SU-DHL-6 (cell line): ENCODE data around the gene EPC1.

Source experiments
- H2AFZ ChIP-seq: fragments of 200-600 bp; sonication (generic); 2 replicates; pipeline ENCODE4 v1.6.1; 2014; ENCODE audit warnings: low read depth, mild to moderate bottlenecking, moderate library complexity, mixed read lengths, antibody characterized with exemption, low read length; ENCODE audit not compliant: severe bottlenecking
- H3F3A ChIP-seq: fragments of 200-600 bp; shearing (Covaris generic); 2 replicates; pipeline ENCODE4 v1.6.0; 2016; ENCODE audit warnings: antibody characterized with exemption, mild to moderate bottlenecking; ENCODE audit not compliant: insufficient read depth
- H3K27ac ChIP-seq: fragments of 200-600 bp; sonication (generic); 2 replicates; pipeline ENCODE4 v1.5.1; 2016; ENCODE audit warnings: low read depth, mild to moderate bottlenecking, low read length, moderate library complexity, mixed read lengths
- H3K27me3 ChIP-seq: fragments of 200-600 bp; sonication (generic), shearing (Covaris generic); 2 replicates; pipeline ENCODE4 v1.6.0; 2014; ENCODE audit warnings: mild to moderate bottlenecking, low read length
- H3K36me3 ChIP-seq: fragments of 200-600 bp; sonication (generic); 2 replicates; pipeline ENCODE4 v1.6.1; 2014; ENCODE audit warnings: mild to moderate bottlenecking, low read length, mixed read lengths
- H3K4me2 ChIP-seq: fragments of 300-600, 200-600 bp; shearing (Covaris generic), sonication (generic); 2 replicates; pipeline ENCODE4 v1.6.0; 2014; ENCODE audit warnings: low read length, low read depth, mild to moderate bottlenecking; ENCODE audit not compliant: poor library complexity, severe bottlenecking
- H3K4me3 ChIP-seq: fragments of 200-600 bp; sonication (generic); 2 replicates; pipeline ENCODE4 v1.5.1; 2014; ENCODE audit warnings: antibody characterized with exemption, low read length, mild to moderate bottlenecking, mixed read lengths; ENCODE audit not compliant: insufficient read depth, poor library complexity, severe bottlenecking
- H3K79me2 ChIP-seq: fragments of 200-600 bp; sonication (generic); 2 replicates; pipeline ENCODE4 v1.6.1; 2014; ENCODE audit warnings: mild to moderate bottlenecking, low read length, moderate library complexity; ENCODE audit not compliant: insufficient read depth
- H3K9ac ChIP-seq: fragments of 200-600 bp; sonication (generic); 2 replicates; pipeline ENCODE4 v1.7.0; 2014; ENCODE audit warnings: mild to moderate bottlenecking, low read length
- H3K9me2 ChIP-seq: fragments of 200-600 bp; sonication (generic); replicated peaks from 2 replicates; pipeline ENCODE4 v1.6.1; 2014; ENCODE audit warnings: low read length; ENCODE audit not compliant: insufficient read depth
- H3K9me3 ChIP-seq: fragments of 200-600 bp; sonication (generic); 2 replicates; pipeline ENCODE4 v1.6.1; 2014; ENCODE audit warnings: low read length, mixed read lengths; ENCODE audit not compliant: insufficient read depth
- H4K20me1 ChIP-seq: fragments of 200-600 bp; sonication (generic); 2 replicates; pipeline ENCODE4 v1.6.1; 2014; ENCODE audit warnings: low read depth, mild to moderate bottlenecking, antibody characterized with exemption, low read length, moderate library complexity, mixed read lengths
- CTCF ChIP-seq: fragments of 200-600 bp; sonication (generic); IDR thresholded peaks from one replicate; pipeline ENCODE4 v1.5.1; 2017; ENCODE audit warnings: antibody characterized with exemption, mild to moderate bottlenecking, low read length, moderate library complexity; ENCODE audit not compliant: insufficient read depth, poor library complexity, severe bottlenecking
- EZH2phosphoT487 ChIP-seq: fragments of 200-600 bp; sonication (generic), shearing (Covaris generic); conservative IDR thresholded peaks from 2 replicates; pipeline ENCODE4 v1.6.1; 2018; ENCODE audit warnings: mild to moderate bottlenecking, antibody characterized with exemption, low read length, moderate library complexity, mixed read lengths

Gene EPC1

GRCh38 chr10:32332299-32332750 is 14.6 kb downstream of the EPC1 start:
- no peak overlapping the region for H3K4me2 ChIP-seq
- H3K27ac ChIP-seq = no peak overlapping the region

GRCh38 chr10:32331606-32332005 is 15.4 kb downstream of the EPC1 start:
- peaks cover 100% of the 10 kb centered on the region for H3K79me2 ChIP-seq
- no peak overlapping the region for H3K4me3 ChIP-seq
- no peaks in the 10 kb centered on the region for H3K9me3 ChIP-seq
- TF ChIP-seq CTCF (no peak), EZH2phosphoT487 (no peak)
- 0 out of 2 replicates have a peak, but pooled peaks cover 4% of the 10 kb centered on the region for H3K36me3 ChIP-seq
- no peak overlapping the region for H3K9ac ChIP-seq
- H3F3A ChIP-seq = peaks cover 9% of the 10 kb centered on the region; the same call in 1 of the 2 replicates
- H3K27ac ChIP-seq = no peak overlapping the region
- no peak overlapping the region for H2AFZ ChIP-seq
- H4K20me1 ChIP-seq = peaks cover 26% of the 10 kb centered on the region
- H3K4me2 ChIP-seq = no peak overlapping the region
- no peaks in the 10 kb centered on the region for H3K27me3 ChIP-seq
- H3K9me2 ChIP-seq = no peaks in the 10 kb centered on the region

More at GRCh38 chr10:32332299-32332750, 14.6 kb downstream of the EPC1 start:
- Histone ChIP-seq H2AFZ (no peak overlapping the region), H3K27me3 (no peaks in the 10 kb centered on the region), H3K9ac (no peak overlapping the region), H4K20me1 (peaks cover 28% of the 10 kb centered on the region), H3K9me3 (no peaks in the 10 kb centered on the region), H3K9me2 (no peaks in the 10 kb centered on the region), H3K79me2 (peaks cover 100% of the 10 kb centered on the region), H3K4me3 (no peak overlapping the region), H3F3A (peaks cover 9% of the 10 kb centered on the region; the same call in 1 of the 2 replicates), H3K36me3 (0 out of 2 replicates have a peak, but pooled peaks cover 4% of the 10 kb centered on the region)
- TF ChIP-seq EZH2phosphoT487 (no peak), CTCF (no peak)

GRCh38 chr10:32330214-32330613 is 16.7 kb downstream of the EPC1 start:
- Histone ChIP-seq H3K4me2 (no peak overlapping the region), H3K79me2 (peaks cover 100% of the 10 kb centered on the region), H3K4me3 (no peak overlapping the region), H2AFZ (no peak overlapping the region), H3K9me2 (no peaks in the 10 kb centered on the region), H3K9me3 (no peaks in the 10 kb centered on the region), H3K9ac (no peak overlapping the region), H3K36me3 (0 out of 2 replicates have a peak, but pooled peaks cover 4% of the 10 kb centered on the region), H3K27ac (no peak overlapping the region), H3K27me3 (no peaks in the 10 kb centered on the region), H3F3A (peaks cover 9% of the 10 kb centered on the region; the same call in 1 of the 2 replicates), H4K20me1 (peaks cover 18% of the 10 kb centered on the region)
- TF ChIP-seq CTCF = no peak
- no peak for TF ChIP-seq EZH2phosphoT487

- no peaks in the 10 kb centered on the region for H3K9me3 ChIP-seq
- H3F3A ChIP-seq = peaks cover 9% of the 10 kb centered on the region; the same call in 1 of the 2 replicates
- H2AFZ ChIP-seq = no peak overlapping the region
- 0 out of 2 replicates have a peak, but pooled peaks cover 4% of the 10 kb centered on the region for H3K36me3 ChIP-seq
- no peaks in the 10 kb centered on the region for H3K27me3 ChIP-seq
- no peak overlapping the region for H3K4me2 ChIP-seq
- H3K4me3 ChIP-seq = no peak overlapping the region
- no peak overlapping the region for H3K9ac ChIP-seq
- H3K27ac ChIP-seq = no peak overlapping the region
- H4K20me1 ChIP-seq = peaks cover 9% of the 10 kb centered on the region
- peaks cover 99% of the 10 kb centered on the region for H3K79me2 ChIP-seq
- TF ChIP-seq CTCF = no peak
- no peak for TF ChIP-seq EZH2phosphoT487
- H3K9me2 ChIP-seq = no peaks in the 10 kb centered on the region
These were observed 17.9 kb downstream of the EPC1 start for GRCh38 chr10:32329061-32329460.
